ENCODE data around the gene HDGF. TPM values are rescaled to one million over a fixed set of nuclear protein-coding genes. Genes with fewer than 3 reads are reported as not detected.

The HDGF gene
- total RNA-seq, 1 donor from 2014 or later = 246 TPM

- Histone ChIP-seq H3K36me3 (no peaks in the 10 kb centered on the region), H2AFZ (replicated peaks) (no peak overlapping the region), H3F3A (ENCODE audit: low read depth) (no peaks in the 10 kb centered on the region), H3K4me3 (no peak overlapping the region), H3K4me2 (no peak overlapping the region), H3K9me3 (ENCODE audit: low read depth) (no peaks in the 10 kb centered on the region), H3K79me2 (ENCODE audit: low read depth) (peaks cover 45% of the 10 kb centered on the region), H3K27ac (no peak overlapping the region), H3K27me3 (no peaks in the 10 kb centered on the region), H3K9ac (no peak overlapping the region), H4K20me1 (ENCODE audit: low read depth) (peaks cover 39% of the 10 kb centered on the region), H3K4me1 (no peaks in the 10 kb centered on the region)
- Mint-ChIP-seq H3K4me1 (no peaks in the 10 kb centered on the region), H3K27me3 (ENCODE audit: insufficient read depth, low read depth) (no peaks in the 10 kb centered on the region), H3K4me3 (no peak overlapping the region), H3K36me3 (peaks cover 40% of the 10 kb centered on the region), H3K27ac (no peak overlapping the region), H3K9me3 (no peaks in the 10 kb centered on the region)
- no peak for DNase-seq (ENCODE audit: low spot score)
- TF ChIP-seq CTCF (IDR thresholded peaks at IDR 0.05) (no peak), EZH2 (IDR thresholded peaks at IDR 0.05) (no peak), EZH2phosphoT487 (IDR thresholded peaks at IDR 0.05) (no peak)
These were observed 34.0 kb upstream of the HDGF start for GRCh38 chr1:156785458-156785857.

- Histone ChIP-seq H3K4me3 (no peak overlapping the region), H2AFZ (replicated peaks) (no peak overlapping the region), H3K4me2 (no peak overlapping the region), H3F3A (ENCODE audit: low read depth) (no peaks in the 10 kb centered on the region), H3K9ac (no peak overlapping the region), H3K79me2 (ENCODE audit: low read depth) (peaks cover 77% of the 10 kb centered on the region), H3K27me3 (no peaks in the 10 kb centered on the region), H4K20me1 (ENCODE audit: low read depth) (peaks cover 50% of the 10 kb centered on the region), H3K4me1 (no peaks in the 10 kb centered on the region), H3K27ac (no peak overlapping the region), H3K36me3 (no peaks in the 10 kb centered on the region), H3K9me3 (ENCODE audit: low read depth) (no peaks in the 10 kb centered on the region)
- TF ChIP-seq EZH2phosphoT487 (IDR thresholded peaks at IDR 0.05) = no peak
- no peak for TF ChIP-seq CTCF (IDR thresholded peaks at IDR 0.05)
- no peak for TF ChIP-seq EZH2 (IDR thresholded peaks at IDR 0.05)
- peaks cover 28% of the 10 kb centered on the region for H3K36me3 Mint-ChIP-seq
- no peaks in the 10 kb centered on the region for H3K4me1 Mint-ChIP-seq
- H3K9me3 Mint-ChIP-seq = no peaks in the 10 kb centered on the region
- H3K4me3 Mint-ChIP-seq = no peak overlapping the region
- no peak for DNase-seq (ENCODE audit: low spot score)
- no peaks in the 10 kb centered on the region for H3K27me3 Mint-ChIP-seq (ENCODE audit: insufficient read depth, low read depth)
- H3K27ac Mint-ChIP-seq = no peak overlapping the region
These were observed 30.2 kb upstream of the HDGF start for GRCh38 chr1:156781585-156782186.

GRCh38 chr1:156777573-156777972 is 26.1 kb upstream of the HDGF start:
- Mint-ChIP-seq H3K27me3 (ENCODE audit: insufficient read depth, low read depth) (no peaks in the 10 kb centered on the region), H3K27ac (no peak overlapping the region), H3K36me3 (peaks cover 29% of the 10 kb centered on the region), H3K9me3 (no peaks in the 10 kb centered on the region), H3K4me1 (peaks cover 8% of the 10 kb centered on the region), H3K4me3 (no peak overlapping the region)
- Histone ChIP-seq H3K27me3 (no peaks in the 10 kb centered on the region), H3K4me1 (no peaks in the 10 kb centered on the region), H3K4me2 (no peak overlapping the region), H3K9me3 (ENCODE audit: low read depth) (no peaks in the 10 kb centered on the region), H3K27ac (no peak overlapping the region), H3K4me3 (no peak overlapping the region), H3K9ac (no peak overlapping the region), H3K36me3 (no peaks in the 10 kb centered on the region), H4K20me1 (ENCODE audit: low read depth) (peaks cover 75% of the 10 kb centered on the region), H3F3A (ENCODE audit: low read depth) (peaks cover 7% of the 10 kb centered on the region), H3K79me2 (ENCODE audit: low read depth) (peaks cover 99% of the 10 kb centered on the region), H2AFZ (replicated peaks) (no peak overlapping the region)
- TF ChIP-seq EZH2phosphoT487 (IDR thresholded peaks at IDR 0.05) = no peak
- no peak for DNase-seq (ENCODE audit: low spot score)

- peaks cover 99% of the 10 kb centered on the region for H3K79me2 ChIP-seq (ENCODE audit: low read depth)
- no peaks in the 10 kb centered on the region for H3K9me3 ChIP-seq (ENCODE audit: low read depth)
- H3K27me3 ChIP-seq = no peaks in the 10 kb centered on the region
- H3K4me1 Mint-ChIP-seq = peaks cover 8% of the 10 kb centered on the region
- peaks cover 7% of the 10 kb centered on the region for H3F3A ChIP-seq (ENCODE audit: low read depth)
- H3K27ac ChIP-seq = no peak overlapping the region
- H2AFZ ChIP-seq (replicated peaks) = no peak overlapping the region
- DNase-seq (ENCODE audit: low spot score) = no peak
- peaks cover 77% of the 10 kb centered on the region for H4K20me1 ChIP-seq (ENCODE audit: low read depth)
- H3K36me3 Mint-ChIP-seq = peaks cover 22% of the 10 kb centered on the region
- H3K9me3 Mint-ChIP-seq = no peaks in the 10 kb centered on the region
- TF ChIP-seq EZH2 (IDR thresholded peaks at IDR 0.05) (no peak), CTCF (IDR thresholded peaks at IDR 0.05) (no peak), EZH2phosphoT487 (IDR thresholded peaks at IDR 0.05) (no peak)
- H3K4me2 ChIP-seq = no peak overlapping the region
- H3K9ac ChIP-seq = peak overlapping the region; percentile 1
- H3K4me1 ChIP-seq = no peaks in the 10 kb centered on the region
- no peak overlapping the region for H3K4me3 ChIP-seq
- no peak overlapping the region for H3K4me3 Mint-ChIP-seq
- no peaks in the 10 kb centered on the region for H3K36me3 ChIP-seq
- no peaks in the 10 kb centered on the region for H3K27me3 Mint-ChIP-seq (ENCODE audit: insufficient read depth, low read depth)
- H3K27ac Mint-ChIP-seq = no peak overlapping the region
These were observed 25.5 kb upstream of the HDGF start for GRCh38 chr1:156776942-156777341.
